HCT116 (cell line): Measurements from ENCODE around the gene CGRRF1. TPM values are rescaled to one million over a fixed set of nuclear protein-coding genes. Genes with fewer than 3 reads are reported as not detected.

Experiments used
- ATAC-seq: fragments of 200-7000 bp; cut with Tn5 transposase; 2 replicates; pipeline ENCODE4 v1.9.1; 2020; ENCODE audit warnings: mild to moderate bottlenecking, moderate library complexity
- BruUV-seq: library from RNA; stranded (reverse); fragments of 400-500 nt; replicated peaks from 2 replicates; lab custom pipeline; 2021; lab: Mats Ljungman, UMichigan
- CTCF ChIA-PET: fragments of 300-600 bp; sonication (Branson Sonifier 250); formaldehyde crosslinking; loops from one replicate; lab custom pipeline; 2021; ENCODE audit warnings: antibody characterized with exemption; lab: Charles Lee
- POLR2A ChIA-PET: fragments of 300-600, 350-600 bp; sonication (Branson Sonifier 250); formaldehyde crosslinking; loops from one replicate; lab custom pipeline; 2021; ENCODE audit warnings: antibody characterized with exemption; lab: Charles Lee
- RAD21 ChIA-PET, 2 experiments: fragments of 300-600 bp; sonication (Branson Sonifier 250); formaldehyde crosslinking; loops; one replicate each; lab custom pipeline; 2023; ENCODE audit warnings: low total read pairs in 2 of 2; ENCODE audit not compliant: uncharacterized antibody in 2 of 2, unreplicated experiment in 2 of 2, low non-redundant PET in 1 of 2; lab: Charles Lee
- DNase-seq: peaks from one replicate; pipeline ENCODE4 v3.0.0-alpha.2; 2010; ENCODE audit warnings: low read depth, low spot score
- H2AFZ ChIP-seq: fragments of 200-600 bp; shearing (Covaris generic), sonication (generic); 2 replicates; pipeline ENCODE4 v1.6.1; 2017; ENCODE audit warnings: low read depth, mixed run types, mixed read lengths, antibody characterized with exemption, low read length; ENCODE audit not compliant: poor library complexity, severe bottlenecking
- H3K27ac ChIP-seq: 2 replicates; pipeline ENCODE4 v1.5.1; 2012; ENCODE audit warnings: low read depth, low read length
- H3K27me3 ChIP-seq: fragments of 200-600 bp; sonication (generic); 2 replicates; pipeline ENCODE4 v1.6.1; 2016; ENCODE audit warnings: mixed run types, low read length, mixed read lengths; ENCODE audit not compliant: insufficient read depth
- H3K36me3 ChIP-seq, 2 experiments: fragments of 200-500 bp in 1 of 2; fragments of 200-600 bp in 1 of 2; sonication (Bioruptor generic) in 1 of 2; sonication (generic) in 1 of 2; 2 replicates each; pipeline versions ENCODE4 v1.5.1 to v1.6.1; 2014 to 2016; ENCODE audit warnings: low read length in 2 of 2, inconsistent platforms in 1 of 2, mixed read lengths in 1 of 2, mixed run types in 1 of 2; ENCODE audit not compliant: insufficient read depth in 2 of 2, control insufficient read depth in 1 of 2
- H3K4me1 ChIP-seq, 2 experiments: fragments of 200-600 bp in 1 of 2; sonication (generic) in 1 of 2; 2 replicates each; pipeline versions ENCODE4 v1.5.1 to v1.6.1; 2012 to 2017; ENCODE audit warnings: low read length in 2 of 2, inconsistent platforms in 1 of 2, mild to moderate bottlenecking in 1 of 2, mixed read lengths in 1 of 2, mixed run types in 1 of 2, moderate library complexity in 1 of 2; ENCODE audit not compliant: insufficient read depth in 2 of 2, control insufficient read depth in 1 of 2
- H3K4me2 ChIP-seq: fragments of 200-600 bp; sonication (generic); 2 replicates; pipeline ENCODE4 v1.6.1; 2017; ENCODE audit warnings: mixed run types, low read length, mixed read lengths
- H3K4me3 ChIP-seq, 2 experiments: fragments of 200-600 bp in 1 of 2; sonication (generic) in 1 of 2; replicated peaks in 1 of 2; 2 replicates each; pipeline ENCODE4 v1.5.1; 2011 to 2016; ENCODE audit warnings: low read length in 2 of 2, control low read depth in 1 of 2, low read depth in 1 of 2, mild to moderate bottlenecking in 1 of 2, mixed read lengths in 1 of 2, mixed run types in 1 of 2
- H3K79me2 ChIP-seq: fragments of 200-600 bp; sonication (generic); 2 replicates; pipeline ENCODE4 v1.6.1; 2017; ENCODE audit warnings: mild to moderate bottlenecking, mixed run types, low read length, moderate library complexity, mixed read lengths; ENCODE audit not compliant: insufficient read depth
- H3K9ac ChIP-seq: fragments of 200-600 bp; sonication (generic); 2 replicates; pipeline ENCODE4 v1.6.1; 2016; ENCODE audit warnings: low read length, mixed read lengths
- H3K9me2 ChIP-seq: fragments of 200-600 bp; sonication (generic), shearing (Covaris generic); 2 replicates; pipeline ENCODE4 v1.6.1; 2017; ENCODE audit warnings: mixed run types, mild to moderate bottlenecking, moderate library complexity; ENCODE audit not compliant: insufficient read depth
- H3K9me3 ChIP-seq, 2 experiments: fragments of 200-500 bp in 1 of 2; fragments of 200-600 bp in 1 of 2; sonication (Bioruptor generic) in 1 of 2; sonication (generic) in 1 of 2; 2 replicates each; pipeline ENCODE4 v1.6.1; 2014 to 2017; ENCODE audit warnings: low read length in 2 of 2, mixed read lengths in 2 of 2, inconsistent platforms in 1 of 2, low read depth in 1 of 2, mild to moderate bottlenecking in 1 of 2, mixed run types in 1 of 2, moderate library complexity in 1 of 2; ENCODE audit not compliant: control insufficient read depth in 1 of 2, insufficient read depth in 1 of 2
- H4K20me1 ChIP-seq: fragments of 200-600 bp; sonication (generic), shearing (Covaris generic); 2 replicates; pipeline ENCODE4 v1.6.1; 2017; ENCODE audit warnings: mixed run types, mild to moderate bottlenecking, moderate library complexity; ENCODE audit not compliant: insufficient read depth
- CEBPB ChIP-seq: IDR thresholded peaks from 2 replicates; pipeline ENCODE4 v1.6.1; 2012; ENCODE audit warnings: low read depth
- JUND ChIP-seq: IDR thresholded peaks from 2 replicates; pipeline ENCODE4 v1.6.1; 2012
- TCF7L2 ChIP-seq: IDR thresholded peaks from 2 replicates; pipeline ENCODE4 v1.7.0; 2011; ENCODE audit warnings: borderline replicate concordance, inconsistent platforms; ENCODE audit not compliant: insufficient read depth, insufficient read length; ENCODE audit errors: extremely low read depth
- YY1 ChIP-seq: IDR thresholded peaks from 2 replicates; pipeline ENCODE4 v1.6.1; 2011; ENCODE audit warnings: low read length, low read depth, moderate library complexity, mild to moderate bottlenecking; ENCODE audit not compliant: insufficient replicate concordance; ENCODE audit errors: extremely low read depth
- intact Hi-C: fragments of 100-400 bp; cut with micrococcal nuclease; formaldehyde crosslinking; loops from 2 replicates; pipeline ENCODE4 v1.10.0; 2022
- total RNA-seq: library from RNA; stranded (reverse); gene quantifications from one replicate; pipeline ENCODE4 v1.2.1, GENCODE V29; 2021; ENCODE audit not compliant: unreplicated experiment
- TF ChIP-seq, protein P1 (sequence below): IDR thresholded peaks from 2 replicates; pipeline ENCODE4 v1.6.1; 2012; ENCODE audit warnings: low read depth

CGRRF1 gene
- total RNA-seq, 1 experiment from 2014 or later = 15.9 TPM

DNA sequence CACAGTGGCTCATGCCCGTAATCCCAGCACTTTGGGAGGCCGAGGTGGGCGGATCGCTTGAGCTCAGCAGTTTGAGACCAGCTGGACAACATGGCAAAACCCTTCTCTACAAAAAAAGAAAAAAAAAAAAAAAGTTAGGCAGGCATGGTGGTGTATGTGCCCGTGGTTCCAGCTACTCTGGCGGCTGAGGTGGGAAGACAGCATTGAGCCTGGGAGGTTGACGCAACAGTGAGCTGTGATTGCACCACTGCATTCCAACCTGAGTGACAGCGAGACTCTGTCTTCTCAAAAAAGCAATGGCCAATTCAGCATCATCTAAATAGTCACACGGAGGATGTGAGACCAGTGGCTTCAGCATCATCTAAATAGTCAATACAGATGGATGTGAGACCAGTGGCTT lies 46.8 kb downstream of the CGRRF1 start (continued):
- TF ChIP-seq, protein P1, sequence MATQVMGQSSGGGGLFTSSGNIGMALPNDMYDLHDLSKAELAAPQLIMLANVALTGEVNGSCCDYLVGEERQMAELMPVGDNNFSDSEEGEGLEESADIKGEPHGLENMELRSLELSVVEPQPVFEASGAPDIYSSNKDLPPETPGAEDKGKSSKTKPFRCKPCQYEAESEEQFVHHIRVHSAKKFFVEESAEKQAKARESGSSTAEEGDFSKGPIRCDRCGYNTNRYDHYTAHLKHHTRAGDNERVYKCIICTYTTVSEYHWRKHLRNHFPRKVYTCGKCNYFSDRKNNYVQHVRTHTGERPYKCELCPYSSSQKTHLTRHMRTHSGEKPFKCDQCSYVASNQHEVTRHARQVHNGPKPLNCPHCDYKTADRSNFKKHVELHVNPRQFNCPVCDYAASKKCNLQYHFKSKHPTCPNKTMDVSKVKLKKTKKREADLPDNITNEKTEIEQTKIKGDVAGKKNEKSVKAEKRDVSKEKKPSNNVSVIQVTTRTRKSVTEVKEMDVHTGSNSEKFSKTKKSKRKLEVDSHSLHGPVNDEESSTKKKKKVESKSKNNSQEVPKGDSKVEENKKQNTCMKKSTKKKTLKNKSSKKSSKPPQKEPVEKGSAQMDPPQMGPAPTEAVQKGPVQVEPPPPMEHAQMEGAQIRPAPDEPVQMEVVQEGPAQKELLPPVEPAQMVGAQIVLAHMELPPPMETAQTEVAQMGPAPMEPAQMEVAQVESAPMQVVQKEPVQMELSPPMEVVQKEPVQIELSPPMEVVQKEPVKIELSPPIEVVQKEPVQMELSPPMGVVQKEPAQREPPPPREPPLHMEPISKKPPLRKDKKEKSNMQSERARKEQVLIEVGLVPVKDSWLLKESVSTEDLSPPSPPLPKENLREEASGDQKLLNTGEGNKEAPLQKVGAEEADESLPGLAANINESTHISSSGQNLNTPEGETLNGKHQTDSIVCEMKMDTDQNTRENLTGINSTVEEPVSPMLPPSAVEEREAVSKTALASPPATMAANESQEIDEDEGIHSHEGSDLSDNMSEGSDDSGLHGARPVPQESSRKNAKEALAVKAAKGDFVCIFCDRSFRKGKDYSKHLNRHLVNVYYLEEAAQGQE = no peak
- TF ChIP-seq YY1 = no peak
- TF ChIP-seq JUND = no peak

DNA sequence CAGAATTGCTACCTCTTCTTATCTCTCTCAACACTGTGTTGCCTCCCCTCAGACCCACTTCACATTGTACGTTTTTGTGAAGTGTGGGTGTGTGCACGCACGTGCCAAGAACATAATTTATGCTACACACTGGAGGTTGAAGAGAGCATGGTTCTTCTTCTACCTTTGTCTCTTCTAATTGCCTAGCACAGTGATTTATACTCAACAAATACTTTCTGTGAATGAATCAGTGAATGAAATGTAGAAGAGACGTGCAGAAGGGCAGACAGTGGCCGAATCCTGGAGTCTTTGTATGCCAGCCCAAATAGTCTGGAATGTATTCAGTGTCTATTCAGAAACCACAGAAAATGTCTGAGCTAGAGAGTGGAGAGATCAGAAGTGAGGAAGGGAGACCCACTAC lies 52.6 kb downstream of the CGRRF1 start:
- no peaks in the 10 kb centered on the region for H3K9me2 ChIP-seq
- no peak overlapping the region for H3K27ac ChIP-seq
- no peaks in the 10 kb centered on the region for H3K36me3 ChIP-seq
- BruUV-seq = no TSS peak
- no peak for DNase-seq
- POLR2A ChIA-PET = no interaction called here
- peaks cover 8 to 20% of the 10 kb centered on the region in 2 experiments for H3K4me1 ChIP-seq
- H3K79me2 ChIP-seq = no peaks in the 10 kb centered on the region; the same call in 1 of the 2 replicates
- H4K20me1 ChIP-seq = no peaks in the 10 kb centered on the region
- H3K4me2 ChIP-seq = no peak overlapping the region
- RAD21 ChIA-PET = no interaction called here
- TF ChIP-seq TCF7L2 (no peak), CEBPB (no peak)
- TF ChIP-seq, protein P1 = no peak
- TF ChIP-seq, all 23 proteins: peak for 0
- H2AFZ ChIP-seq = no peak overlapping the region
- no peaks in the 10 kb centered on the region for H3K27me3 ChIP-seq
- H3K4me3 ChIP-seq = no peak overlapping the region
- intact Hi-C loops = no loop called here
- H3K9ac ChIP-seq = no peak overlapping the region
- CTCF ChIA-PET = interaction anchor here (5.4 kb wide), 1 partner anchor 211 kb away, joined by 131 read pairs; no protein-coding TSS in a partner anchor
- no peak for ATAC-seq
- no peaks in the 10 kb centered on the region for H3K9me3 ChIP-seq
